ENCODE data around the gene DHPS.

DHPS gene

GRCh38 chr19:12676928-12677327 is 4.8 kb downstream of the DHPS start:
- no peak for DNase-seq (ENCODE audit: low read depth)
- H3K4me3 ChIP-seq (ENCODE audit: low read depth, low read length): no peak overlapping the region

GRCh38 chr19:12676384-12676792 is 5.3 kb downstream of the DHPS start:
- no peak overlapping the region for H3K4me3 ChIP-seq (ENCODE audit: low read depth, low read length)
- DNase-seq (ENCODE audit: low read depth): no peak

GRCh38 chr19:12675940-12676339 is 5.7 kb downstream of the DHPS start:
- no peak for DNase-seq (ENCODE audit: low read depth)
- H3K4me3 ChIP-seq (ENCODE audit: low read depth, low read length): no peak overlapping the region

- DNase-seq (ENCODE audit: low read depth): no peak
- H3K4me3 ChIP-seq (ENCODE audit: low read depth, low read length): no peak overlapping the region
Observed at GRCh38 chr19:12675399-12675798, 6.3 kb downstream of the DHPS start.

- no peak for DNase-seq (ENCODE audit: low read depth)
- no peak overlapping the region for H3K4me3 ChIP-seq (ENCODE audit: low read depth, low read length)
Observed at GRCh38 chr19:12672744-12673143, 8.9 kb downstream of the DHPS start.

- H3K4me3 ChIP-seq (ENCODE audit: low read depth, low read length): peak overlapping the region; percentile 82
Observed at GRCh38 chr19:12670159-12670928, 11.3 kb downstream of the DHPS start.

GRCh38 chr19:12669270-12670158 is 12.2 kb downstream of the DHPS start:
- peak; percentile 57 for DNase-seq (ENCODE audit: low read depth)
- peak overlapping the region; percentile 82 for H3K4me3 ChIP-seq (ENCODE audit: low read depth, low read length)

More at GRCh38 chr19:12670159-12670928, 11.3 kb downstream of the DHPS start:
- DNase-seq (ENCODE audit: low read depth): no peak

GRCh38 chr19:12668932-12669269 is 12.8 kb downstream of the DHPS start:
- DNase-seq (ENCODE audit: low read depth): no peak

GRCh38 chr19:12668346-12668745 is 13.3 kb downstream of the DHPS start:
- peak overlapping the region; percentile 82 for H3K4me3 ChIP-seq (ENCODE audit: low read depth, low read length)
- DNase-seq (ENCODE audit: low read depth): no peak

More at GRCh38 chr19:12668932-12669269, 12.8 kb downstream of the DHPS start:
- H3K4me3 ChIP-seq (ENCODE audit: low read depth, low read length): peak overlapping the region; percentile 82

- no peak overlapping the region for H3K4me3 ChIP-seq (ENCODE audit: low read depth, low read length)
Observed at GRCh38 chr19:12667731-12668302, 13.9 kb downstream of the DHPS start.

GRCh38 chr19:12666265-12667048 is 15.2 kb downstream of the DHPS start, which contains the start of the genes MAN2B1 and WDR83:
TSS of gene MAN2B1 (minus strand) at chr19:12666742. CDS start at chr19:12666701, 41 bp downstream.
TSS of gene WDR83 (plus strand) at chr19:12666807. CDS start at chr19:12669791, 2,984 bp downstream.
- H3K4me3 ChIP-seq (ENCODE audit: low read depth, low read length): peak within 1 kb of the TSS; percentile 88
- DNase-seq (ENCODE audit: low read depth): no peak

More at GRCh38 chr19:12667731-12668302, 13.9 kb downstream of the DHPS start:
- DNase-seq (ENCODE audit: low read depth): no peak

- DNase-seq (ENCODE audit: low read depth): no peak
Observed at GRCh38 chr19:12665671-12666264, 15.9 kb downstream of the DHPS start.

GRCh38 chr19:12665281-12665573 is 16.5 kb downstream of the DHPS start:
- no peak for DNase-seq (ENCODE audit: low read depth)
- H3K4me3 ChIP-seq (ENCODE audit: low read depth, low read length): no peak overlapping the region

More at GRCh38 chr19:12665671-12666264, 15.9 kb downstream of the DHPS start:
- peak overlapping the region; percentile 88 for H3K4me3 ChIP-seq (ENCODE audit: low read depth, low read length)

GRCh38 chr19:12664406-12665280 is 17.0 kb downstream of the DHPS start:
- no peak overlapping the region for H3K4me3 ChIP-seq (ENCODE audit: low read depth, low read length)
- no peak for DNase-seq (ENCODE audit: low read depth)

- DNase-seq (ENCODE audit: low read depth): no peak
- H3K4me3 ChIP-seq (ENCODE audit: low read depth, low read length): no peak overlapping the region
Observed at GRCh38 chr19:12660980-12661379, 20.7 kb downstream of the DHPS start.

- DNase-seq (ENCODE audit: low read depth): no peak
- no peak overlapping the region for H3K4me3 ChIP-seq (ENCODE audit: low read depth, low read length)
Observed at GRCh38 chr19:12657966-12658365, 23.7 kb downstream of the DHPS start.

GRCh38 chr19:12656899-12657571 is 24.6 kb downstream of the DHPS start:
- no peak overlapping the region for H3K4me3 ChIP-seq (ENCODE audit: low read depth, low read length)
- DNase-seq (ENCODE audit: low read depth): no peak

GRCh38 chr19:12655546-12655945 is 26.1 kb downstream of the DHPS start:
- H3K4me3 ChIP-seq (ENCODE audit: low read depth, low read length): no peak overlapping the region
- no peak for DNase-seq (ENCODE audit: low read depth)
